Smooth muscle cell (in vitro differentiated cells): Measurements from ENCODE around the gene CACNG4. TPM values are rescaled to one million over a fixed set of nuclear protein-coding genes. Genes with fewer than 3 reads are reported as not detected.

Experiments
- DNase-seq: peaks from one replicate; lab custom pipeline; 2025; ENCODE audit not compliant: unreplicated experiment; lab: John Stamatoyannopoulos, UW
- H2AFZ ChIP-seq: fragments of 200-600 bp; sonication (generic); 2 replicates; pipeline ENCODE4 v1.6.0; 2016; ENCODE audit warnings: antibody characterized with exemption, low read depth, mild to moderate bottlenecking
- H3F3A ChIP-seq: fragments of 200-600 bp; sonication (generic); 2 replicates; pipeline ENCODE4 v1.6.0; 2017; ENCODE audit warnings: antibody characterized with exemption, low read depth
- H3K27ac ChIP-seq: fragments of 200-600 bp; sonication (generic); 2 replicates; pipeline ENCODE4 v1.5.1; 2016; ENCODE audit warnings: low read depth, mild to moderate bottlenecking
- H3K27me3 ChIP-seq: fragments of 200-600 bp; sonication (generic); 2 replicates; pipeline ENCODE4 v1.6.1; 2016; ENCODE audit warnings: low read depth, mild to moderate bottlenecking
- H3K36me3 ChIP-seq: fragments of 200-600 bp; sonication (generic); 2 replicates; pipeline ENCODE4 v1.5.1; 2016; ENCODE audit warnings: low read depth
- H3K4me1 ChIP-seq: fragments of 200-600 bp; sonication (generic); 2 replicates; pipeline ENCODE4 v1.5.1; 2016; ENCODE audit warnings: low read depth
- H3K4me2 ChIP-seq: fragments of 200-600 bp; sonication (generic); 2 replicates; pipeline ENCODE4 v1.6.0; 2016; ENCODE audit warnings: mild to moderate bottlenecking
- H3K4me3 ChIP-seq: fragments of 200-600 bp; sonication (generic); 2 replicates; pipeline ENCODE4 v1.5.1; 2016; ENCODE audit warnings: mild to moderate bottlenecking
- H3K79me2 ChIP-seq: fragments of 200-600 bp; sonication (generic); 2 replicates; pipeline ENCODE4 v1.6.0; 2016; ENCODE audit warnings: low read depth, mild to moderate bottlenecking
- H3K9ac ChIP-seq: fragments of 200-600 bp; sonication (generic); 2 replicates; pipeline ENCODE4 v1.6.0; 2016; ENCODE audit warnings: low read depth
- H3K9me3 ChIP-seq: fragments of 200-600 bp; sonication (generic); replicated peaks from 2 replicates; pipeline ENCODE4 v1.5.1; 2016; ENCODE audit warnings: low read depth
- H4K20me1 ChIP-seq: fragments of 200-600 bp; sonication (generic); 2 replicates; pipeline ENCODE4 v1.6.0; 2016; ENCODE audit warnings: low read depth
- CTCF ChIP-seq: fragments of 200-600 bp; sonication (generic); IDR thresholded peaks from 2 replicates; pipeline ENCODE4 v1.5.1; 2017; ENCODE audit warnings: borderline replicate concordance, mild to moderate bottlenecking, antibody characterized with exemption; ENCODE audit not compliant: insufficient read depth, poor library complexity, severe bottlenecking
- WGBS: methylation state at CpG from one replicate; pipeline ENCODE4 v1.1.7; 2016; ENCODE audit warnings: low lambda C conversion rate; 5-methylcytosine and 5-hydroxymethylcytosine counted together
- polyA plus RNA-seq: library from polyadenylated mRNA; unstranded; fragments of >200 nt; fragmentation: Nextera tagmentation; extraction: Ambion mirVana; gene quantifications from 2 replicates; pipeline ENCODE4 v1.2.1, GENCODE V29; 2016
- total RNA-seq: library from RNA; depleted of rRNA; stranded (reverse); fragments of >200 nt; gene quantifications from 2 replicates; pipeline ENCODE4 v1.2.3, GENCODE V29; 2014

The CACNG4 gene
- total and polyA plus RNA-seq, 2 experiments from 2014 or later: 1.4 to 6.5 TPM

- Histone ChIP-seq H3K4me1 (no peaks in the 10 kb centered on the region), H3K4me3 (no peak overlapping the region), H3K9ac (no peak overlapping the region), H3K79me2 (no peaks in the 10 kb centered on the region), H3K27ac (no peak overlapping the region), H3K9me3 (no peaks in the 10 kb centered on the region), H3K4me2 (no peak overlapping the region), H3K27me3 (peaks cover 4% of the 10 kb centered on the region), H4K20me1 (no peaks in the 10 kb centered on the region), H2AFZ (no peak overlapping the region), H3F3A (no peaks in the 10 kb centered on the region), H3K36me3 (no peaks in the 10 kb centered on the region)
- DNase-seq: no peak
- TF ChIP-seq CTCF: no peak
- WGBS: 76% methylated on average over 2 of the region's 2 CpGs
Measured at GRCh38 chr17:66987059-66987616, 22.6 kb downstream of the CACNG4 start.

GRCh38 chr17:66988069-66988798 is 23.7 kb downstream of the CACNG4 start:
- Histone ChIP-seq H2AFZ (no peak overlapping the region), H3K79me2 (no peaks in the 10 kb centered on the region), H3K4me2 (no peak overlapping the region), H3F3A (no peaks in the 10 kb centered on the region), H3K27ac (no peak overlapping the region), H4K20me1 (no peaks in the 10 kb centered on the region), H3K9ac (no peak overlapping the region), H3K4me1 (no peaks in the 10 kb centered on the region), H3K9me3 (no peaks in the 10 kb centered on the region), H3K27me3 (peaks cover 4% of the 10 kb centered on the region), H3K36me3 (no peaks in the 10 kb centered on the region), H3K4me3 (no peak overlapping the region)
- WGBS: 85% methylated on average over 23 of the region's 23 CpGs
- no peak for DNase-seq
- TF ChIP-seq CTCF: no peak

- Histone ChIP-seq H3K27me3 (peaks cover 4% of the 10 kb centered on the region), H3K4me2 (no peak overlapping the region), H3K4me3 (no peak overlapping the region), H3K27ac (no peak overlapping the region), H3K4me1 (no peaks in the 10 kb centered on the region), H4K20me1 (no peaks in the 10 kb centered on the region), H3K9ac (no peak overlapping the region), H3K36me3 (no peaks in the 10 kb centered on the region), H3F3A (no peaks in the 10 kb centered on the region), H3K9me3 (no peaks in the 10 kb centered on the region), H3K79me2 (no peaks in the 10 kb centered on the region), H2AFZ (no peak overlapping the region)
- DNase-seq: no peak
- no peak for TF ChIP-seq CTCF
- WGBS: 87% methylated on average over 4 of the region's 4 CpGs
Measured at GRCh38 chr17:66989076-66989475, 24.6 kb downstream of the CACNG4 start.

- Histone ChIP-seq H3K4me3 (no peak overlapping the region), H3K27me3 (peaks cover 4% of the 10 kb centered on the region), H3F3A (no peaks in the 10 kb centered on the region), H4K20me1 (no peaks in the 10 kb centered on the region), H3K9ac (no peak overlapping the region), H2AFZ (no peak overlapping the region), H3K9me3 (no peaks in the 10 kb centered on the region), H3K36me3 (no peaks in the 10 kb centered on the region), H3K79me2 (no peaks in the 10 kb centered on the region), H3K4me1 (no peaks in the 10 kb centered on the region), H3K4me2 (no peak overlapping the region), H3K27ac (no peak overlapping the region)
- DNase-seq: no peak
- TF ChIP-seq CTCF: no peak
- WGBS: 97% methylated on average over 8 of the region's 8 CpGs
Measured at GRCh38 chr17:66989579-66989978, 25.1 kb downstream of the CACNG4 start.
